H1 (cell line): ENCODE measurements around the gene PHLDA3. TPM values are rescaled to one million over a fixed set of nuclear protein-coding genes. Genes with fewer than 3 reads are reported as not detected.

ENCODE experiments used
- CTCF ChIA-PET: fragments of 300-600 bp; sonication (Branson Sonifier 250); formaldehyde crosslinking; loops from one replicate; lab custom pipeline; 2021; ENCODE audit not compliant: partially characterized antibody; lab: Charles Lee
- POLR2A ChIA-PET: fragments of 300-600 bp; sonication (Branson Sonifier 250); formaldehyde crosslinking; loops from one replicate; lab custom pipeline; 2021; ENCODE audit warnings: inconsistent platforms; ENCODE audit not compliant: partially characterized antibody; lab: Charles Lee
- DNase-seq, 2 experiments: peaks; one replicate each; pipeline versions ENCODE4 v3.0.0 to v3.0.0-alpha.2; 2010 to 2022; ENCODE audit warnings: low spot score in 2 of 2, low read depth in 1 of 2, mixed read lengths in 1 of 2
- FAIRE-seq: peaks from 2 replicates; lab custom pipeline; 2011; peaks lifted over from hg19 to GRCh38; lab: Jason Lieb, UNC
- H2AFZ ChIP-seq: 2 replicates; pipeline ENCODE4 v1.8.1; 2012; ENCODE audit warnings: low read length, inconsistent platforms
- H2AK5ac ChIP-seq: 2 replicates; pipeline ENCODE4 v1.6.1; 2013; ENCODE audit warnings: low read depth, low read length
- H2BK120ac ChIP-seq: replicated peaks from 2 replicates; pipeline ENCODE3; 2013; ENCODE audit warnings: low read depth, low read length, inconsistent platforms
- H2BK12ac ChIP-seq: 2 replicates; pipeline ENCODE4 v1.6.1; 2013; ENCODE audit warnings: low read depth, low read length
- H2BK15ac ChIP-seq: 2 replicates; pipeline ENCODE4 v1.6.1; 2013; ENCODE audit warnings: low read length
- H2BK20ac ChIP-seq: 2 replicates; pipeline ENCODE4 v1.6.1; 2013; ENCODE audit warnings: low read length
- H2BK5ac ChIP-seq: 2 replicates; pipeline ENCODE4 v1.6.1; 2013; ENCODE audit warnings: low read depth, low read length
- H3K14ac ChIP-seq: 2 replicates; pipeline ENCODE4 v1.6.1; 2013; ENCODE audit warnings: inconsistent platforms; ENCODE audit not compliant: insufficient read length
- H3K18ac ChIP-seq: 2 replicates; pipeline ENCODE4 v1.6.1; 2013; ENCODE audit warnings: low read length; ENCODE audit errors: extremely low read depth
- H3K23ac ChIP-seq: 2 replicates; pipeline ENCODE4 v1.6.1; 2013; ENCODE audit warnings: inconsistent platforms; ENCODE audit not compliant: insufficient read length
- H3K23me2 ChIP-seq: 2 replicates; pipeline ENCODE4 v1.6.1; 2013; ENCODE audit warnings: low read depth, low read length
- H3K27ac ChIP-seq: 2 replicates; pipeline ENCODE4 v1.6.1; 2011; ENCODE audit warnings: low read depth, low read length, inconsistent platforms
- H3K27me3 ChIP-seq, 4 experiments: replicated peaks in 1 of 4; 1 replicate in 1 of 4; 2 replicates in 3 of 4; pipeline versions ENCODE4 v1.6.1 to v1.8.1; 2011 to 2013; ENCODE audit warnings: low read length in 3 of 4, mild to moderate bottlenecking in 3 of 4, inconsistent platforms in 2 of 4, mixed read lengths in 2 of 4, moderate library complexity in 1 of 4; ENCODE audit not compliant: control insufficient read depth in 3 of 4, insufficient read depth in 3 of 4; ENCODE audit errors: extremely low read depth in 1 of 4
- H3K36me3 ChIP-seq, 4 experiments: 2 replicates each; pipeline versions ENCODE4 v1.6.1 to v1.8.1; 2011 to 2013; ENCODE audit warnings: mild to moderate bottlenecking in 4 of 4, low read length in 3 of 4, moderate library complexity in 2 of 4, control low read depth in 1 of 4, inconsistent platforms in 1 of 4; ENCODE audit not compliant: insufficient read depth in 4 of 4, control insufficient read depth in 2 of 4
- H3K4ac ChIP-seq: replicated peaks from 2 replicates; pipeline ENCODE3; 2013; ENCODE audit warnings: low read length, low read depth, mixed read lengths, inconsistent platforms; ENCODE audit not compliant: insufficient read length
- H3K4me1 ChIP-seq, 4 experiments: replicated peaks in 1 of 4; 1 replicate in 1 of 4; 2 replicates in 3 of 4; pipeline versions ENCODE4 v1.6.1 to v1.8.1; 2011 to 2013; ENCODE audit warnings: low read length in 3 of 4, inconsistent platforms in 2 of 4, mixed read lengths in 1 of 4; ENCODE audit not compliant: insufficient read depth in 4 of 4, control insufficient read depth in 3 of 4
- H3K4me2 ChIP-seq, 2 experiments: 2 replicates each; pipeline versions ENCODE4 v1.6.1 to v1.8.1; 2011 to 2013; ENCODE audit warnings: low read depth in 2 of 2, low read length in 2 of 2, control low read depth in 1 of 2, inconsistent platforms in 1 of 2, mild to moderate bottlenecking in 1 of 2; ENCODE audit not compliant: insufficient read depth in 1 of 2
- H3K4me3 ChIP-seq, 4 experiments: fragments of 200-600, 300-600 bp in 1 of 4; sonication (generic), shearing (Covaris generic), sonication (Bioruptor Twin) in 1 of 4; 2 replicates each; pipeline versions ENCODE4 v1.5.1 to v1.8.1; 2011 to 2016; ENCODE audit warnings: low read length in 4 of 4, low read depth in 3 of 4, control low read depth in 2 of 4, inconsistent platforms in 2 of 4, mild to moderate bottlenecking in 2 of 4, mixed read lengths in 1 of 4, moderate library complexity in 1 of 4; ENCODE audit not compliant: insufficient read depth in 2 of 4; ENCODE audit errors: extremely low read depth in 1 of 4
- H3K56ac ChIP-seq: replicated peaks from 2 replicates; pipeline ENCODE3; 2013; ENCODE audit warnings: low read depth, mild to moderate bottlenecking, mixed read lengths, low read length, inconsistent platforms; ENCODE audit not compliant: insufficient read length
- H3K79me1 ChIP-seq: 2 replicates; pipeline ENCODE4 v1.6.1; 2013; ENCODE audit warnings: low read depth, low read length, control low read depth
- H3K79me2 ChIP-seq, 2 experiments: 2 replicates each; pipeline versions ENCODE4 v1.6.1 to v1.8.1; 2012 to 2013; ENCODE audit warnings: low read length in 2 of 2, mild to moderate bottlenecking in 2 of 2, inconsistent platforms in 1 of 2; ENCODE audit not compliant: insufficient read depth in 2 of 2, control insufficient read depth in 1 of 2
- H3K9ac ChIP-seq, 4 experiments: replicated peaks in 1 of 4; 1 replicate in 1 of 4; 2 replicates in 3 of 4; pipeline versions ENCODE4 v1.6.1 to v1.8.1; 2011 to 2013; ENCODE audit warnings: low read depth in 3 of 4, low read length in 3 of 4, control low read depth in 2 of 4, mild to moderate bottlenecking in 2 of 4, moderate library complexity in 2 of 4, inconsistent platforms in 1 of 4; ENCODE audit errors: extremely low read depth in 1 of 4
- H3K9me3 ChIP-seq, 2 experiments: 2 replicates each; pipeline versions ENCODE4 v1.6.1 to v1.8.1; 2012 to 2013; ENCODE audit warnings: mild to moderate bottlenecking in 2 of 2, moderate library complexity in 2 of 2, control low read depth in 1 of 2, inconsistent platforms in 1 of 2, low read depth in 1 of 2, low read length in 1 of 2, mixed read lengths in 1 of 2; ENCODE audit not compliant: insufficient read depth in 2 of 2
- H4K20me1 ChIP-seq, 2 experiments: replicated peaks in 1 of 2; 2 replicates each; pipeline versions ENCODE3 to v1.8.1; 2011 to 2013; ENCODE audit warnings: inconsistent platforms in 2 of 2, low read length in 2 of 2, mild to moderate bottlenecking in 1 of 2; ENCODE audit not compliant: insufficient read depth in 2 of 2, control insufficient read depth in 1 of 2
- H4K5ac ChIP-seq: 2 replicates; pipeline ENCODE4 v1.6.1; 2013; ENCODE audit warnings: low read length, low read depth, mixed read lengths, inconsistent platforms; ENCODE audit not compliant: insufficient read length
- H4K8ac ChIP-seq: 2 replicates; pipeline ENCODE4 v1.8.0; 2013; ENCODE audit warnings: mild to moderate bottlenecking, moderate library complexity, low read length, inconsistent platforms; ENCODE audit not compliant: insufficient read depth; ENCODE audit errors: extremely low read depth
- H4K91ac ChIP-seq: replicated peaks from 2 replicates; pipeline ENCODE3; 2013; ENCODE audit warnings: low read length, mixed read lengths, inconsistent platforms; ENCODE audit not compliant: insufficient read length
- CBX8 ChIP-seq: fragments of 300-800, 300-1000 bp; sonication (generic); IDR thresholded peaks from 2 replicates; pipeline ENCODE4 v1.7.1; 2016; ENCODE audit warnings: low read depth, low read length, borderline replicate concordance
- E2F6 ChIP-seq: IDR thresholded peaks from 2 replicates; pipeline ENCODE4 v1.6.1; 2012; ENCODE audit warnings: inconsistent platforms
- EGR1 ChIP-seq: IDR thresholded peaks from 2 replicates; pipeline ENCODE4 v1.6.1; 2011; ENCODE audit warnings: low read depth, low read length, borderline replicate concordance
- EP300 ChIP-seq, 2 experiments: IDR thresholded peaks; 1 replicate in 1 of 2; 2 replicates in 1 of 2; pipeline ENCODE4 v1.6.1; 2011 to 2012; ENCODE audit warnings: low read depth in 2 of 2, low read length in 2 of 2, mild to moderate bottlenecking in 2 of 2, borderline replicate concordance in 1 of 2, inconsistent platforms in 1 of 2, moderate library complexity in 1 of 2
- NANOG ChIP-seq: IDR thresholded peaks from 2 replicates; pipeline ENCODE4 v1.6.1; 2011; ENCODE audit warnings: low read length, low read depth, mild to moderate bottlenecking, inconsistent platforms; ENCODE audit not compliant: insufficient read depth, poor library complexity, severe bottlenecking
- WGBS, 2 experiments: shearing (Covaris generic) in 1 of 2; methylation state at CpG; one replicate each; pipeline versions ENCODE4 v1.1.6 to v1.1.7; 2013 to 2015; ENCODE audit warnings: low lambda C conversion rate in 2 of 2, mixed read lengths in 2 of 2, inconsistent platforms in 1 of 2, low coverage in 1 of 2, missing lambda C conversion rate in 1 of 2; ENCODE audit not compliant: insufficient replicate concordance in 2 of 2, insufficient coverage in 1 of 2, insufficient read length in 1 of 2; ENCODE audit errors: extremely low coverage in 1 of 2, missing lambda C conversion rate in 1 of 2; 5-methylcytosine and 5-hydroxymethylcytosine counted together
- polyA plus RNA-seq, 7 experiments: library from polyadenylated mRNA; depleted of rRNA in 3 of 7; stranded (reverse) in 5 of 7; unstranded in 2 of 7; fragments of >200 nt in 5 of 7; fragments of 200-250 nt in 2 of 7; gene quantifications; 1 replicate in 5 of 7; 2 replicates in 1 of 7; 4 replicates in 1 of 7; pipeline versions ENCODE4 v1.2.1 to v1.2.3, GENCODE V29; 2011 to 2013; ENCODE audit warnings: missing spikeins in 2 of 7, mixed read lengths in 2 of 7
- total RNA-seq: library from RNA; stranded (reverse); fragmentation: NEBNext Ultra II Directional; extraction: Animal tissue kit (Norgen Biotek cat#: 25700); gene quantifications from 2 replicates; pipeline ENCODE4 v1.2.1, GENCODE V29; 2021

PHLDA3 gene
- total and polyA plus RNA-seq, 2 of the 8 experiments (the other 6 are each of a cell fraction or from before 2014, with no cell fraction given), result 25.5 to 27.5 TPM

GRCh38 chr1:201515062-201515750 is 46.2 kb upstream of the PHLDA3 start:
- H3K18ac ChIP-seq, result no peak overlapping the region
- H3K27ac ChIP-seq, result no peak overlapping the region
- H3K9ac ChIP-seq, result no peak overlapping the region
- POLR2A ChIA-PET, result interaction anchor here (1.1 to 6.3 kb wide), 3 partner anchors 11 to 33 kb away, joined by 3 to 52 read pairs (median 30); no protein-coding TSS in a partner anchor
- no peak overlapping the region for H3K4ac ChIP-seq
- H2BK15ac ChIP-seq, result no peak overlapping the region
- peaks cover 3 to 5% (median 5%) of the 10 kb centered on the region in 4 experiments; a peak in 6 of 7 replicates for H3K4me1 ChIP-seq
- no peak for DNase-seq
- H3K79me1 ChIP-seq, result no peaks in the 10 kb centered on the region
- no peak overlapping the region for H2BK5ac ChIP-seq
- 85% methylated on average over 9 of the region's 9 CpGs; no CpG with 5 or more reads in 1 of the 2 experiments for WGBS, 2 experiments
- no peaks in the 10 kb centered on the region for H3K79me2 ChIP-seq
- no peak overlapping the region for H4K91ac ChIP-seq
- no peak overlapping the region for H3K4me2 ChIP-seq
- FAIRE-seq, result no peak
- TF ChIP-seq CBX8 (no peak), EP300 (IDR thresholded peaks at IDR 0.05; ENCODE audit: borderline replicate concordance in 1 of 2, low read depth in 2 of 2, low read length in 2 of 2) (no peak), EGR1 (no peak), NANOG (no peak), E2F6 (no peak)
- no peak overlapping the region for H2BK120ac ChIP-seq
- no peaks in the 10 kb centered on the region for H3K9me3 ChIP-seq
- no peak overlapping the region for H3K56ac ChIP-seq
- H4K5ac ChIP-seq, result no peak overlapping the region
- no peaks in the 10 kb centered on the region for H3K36me3 ChIP-seq
- H2BK12ac ChIP-seq, result no peak overlapping the region
- H2BK20ac ChIP-seq, result no peak overlapping the region
- no peak overlapping the region for H3K14ac ChIP-seq
- H4K8ac ChIP-seq, result no peak overlapping the region
- no peaks in the 10 kb centered on the region for H3K27me3 ChIP-seq
- CTCF ChIA-PET, result interaction anchor here (1.1 to 43.8 kb wide), 9 partner anchors 9 to 74 kb away, joined by 3 to 929 read pairs (median 7); partner anchors contain the start of genes CSRP1 and NAV1
- no peak overlapping the region for H3K23ac ChIP-seq
- no peak overlapping the region for H3K4me3 ChIP-seq
- H2AK5ac ChIP-seq, result no peak overlapping the region
- no peaks in the 10 kb centered on the region for H3K23me2 ChIP-seq
- no peak overlapping the region for H2AFZ ChIP-seq
- H4K20me1 ChIP-seq, result no peaks in the 10 kb centered on the region
